K562 (cell line): ENCODE results near the gene SPANXN5. TPM values are rescaled to one million over a fixed set of nuclear protein-coding genes. Genes with fewer than 3 reads are reported as not detected.

Experiments used
- polyA plus RNA-seq, 8 experiments: library from polyadenylated mRNA; depleted of rRNA in 4 of 8; stranded (reverse) in 5 of 8; unstranded in 3 of 8; fragments of >200 nt; fragmentation: Nextera tagmentation in 2 of 8; fragmentation: Illumina TruSeq in 1 of 8; extraction: Ambion mirVana in 2 of 8; extraction: Trizol in 1 of 8; gene quantifications; 2 replicates each; pipeline versions ENCODE4 v1.2.1 to v1.2.3, GENCODE V29; 2011 to 2014; ENCODE audit warnings: inconsistent platforms in 1 of 8, missing spikeins in 1 of 8
- small RNA-seq: library from RNA; depleted of rRNA; stranded (forward); fragments of <200 nt; gene quantifications from one replicate; pipeline ENCODE3, GENCODE V24; 2014
- total RNA-seq, 7 experiments: library from RNA; depleted of rRNA in 6 of 7; stranded (reverse); fragments of >200 nt in 6 of 7; fragmentation: Illumina TruSeq in 2 of 7; extraction: Trizol in 2 of 7; gene quantifications; 2 replicates each; pipeline versions ENCODE4 v1.2.1 to v1.2.3, GENCODE V29; 2011 to 2021; ENCODE audit warnings: low replicate concordance in 1 of 7

SPANXN5 gene
- total and polyA plus RNA-seq, 9 of the 15 experiments (the other 6 are each of a cell fraction or from before 2014, with no cell fraction given) = not detected

Small RNAs within 50 kb of the gene (small RNA-seq; reads per million reads assigned to genes)
- gene AC244505.6 = not detected
- not detected for gene AC244505.7

Other genes starting within 250 kb of the SPANXN5 start
- gene SSX7, start 142.5 kb downstream of the SPANXN5 start, total RNA-seq (2014; rRNA removed) = not detected in 2 replicates
- 0.13 and 0.29 TPM in 2 replicates for gene SSX7, start 142.5 kb downstream of the SPANXN5 start, total RNA-seq (2014; rRNA removed; fragmentation: Illumina TruSeq; extraction: Trizol)
- 0.26 and 0.29 TPM in 2 replicates for gene SSX7, start 142.5 kb downstream of the SPANXN5 start, total RNA-seq (2015; rRNA removed; fragmentation: Illumina TruSeq; extraction: Trizol)
- gene SSX7, start 142.5 kb downstream of the SPANXN5 start, total RNA-seq (2021) = not detected in 2 replicates
- gene SSX7, start 142.5 kb downstream of the SPANXN5 start, polyA plus RNA-seq (2011; rRNA removed) = not detected in 2 replicates
- 0.11 TPM in 1 of 2 replicates, not detected in the other for gene SSX7, start 142.5 kb downstream of the SPANXN5 start, polyA plus RNA-seq (2014; fragmentation: Illumina TruSeq; extraction: Trizol)
- under 1 TPM; 0.29 to 0.31 TPM for gene SSX7, start 142.5 kb downstream of the SPANXN5 start, polyA plus RNA-seq (2014; fragmentation: Nextera tagmentation; extraction: Ambion mirVana)
- not detected in 2 replicates for gene SSX7, start 142.5 kb downstream of the SPANXN5 start, polyA plus RNA-seq (2014; rRNA removed)
- 3.9 and 21.3 TPM in 2 replicates for gene SSX2, start 90.2 kb downstream of the SPANXN5 start, total RNA-seq (2014; rRNA removed)
- gene SSX2, start 90.2 kb downstream of the SPANXN5 start, total RNA-seq (2014; rRNA removed; fragmentation: Illumina TruSeq; extraction: Trizol) = 50.8 and 71.1 TPM in 2 replicates
- 62.7 and 84.2 TPM in 2 replicates for gene SSX2, start 90.2 kb downstream of the SPANXN5 start, total RNA-seq (2015; rRNA removed; fragmentation: Illumina TruSeq; extraction: Trizol)
- gene SSX2, start 90.2 kb downstream of the SPANXN5 start, total RNA-seq (2021) = 87.5 and 87.6 TPM in 2 replicates
- gene SSX2, start 90.2 kb downstream of the SPANXN5 start, polyA plus RNA-seq (2011; rRNA removed) = 1.8 and 5.3 TPM in 2 replicates
- gene SSX2, start 90.2 kb downstream of the SPANXN5 start, polyA plus RNA-seq (2014; fragmentation: Illumina TruSeq; extraction: Trizol) = 85.5 and 113 TPM in 2 replicates
- 10 to 100 TPM; 66.6 to 76.5 TPM for gene SSX2, start 90.2 kb downstream of the SPANXN5 start, polyA plus RNA-seq (2014; fragmentation: Nextera tagmentation; extraction: Ambion mirVana)
- 1.4 and 4.1 TPM in 2 replicates for gene SSX2, start 90.2 kb downstream of the SPANXN5 start, polyA plus RNA-seq (2014; rRNA removed)
- 67.0 and 73.6 TPM in 2 replicates for gene SSX2B, start 46.2 kb downstream of the SPANXN5 start, total RNA-seq (2014; rRNA removed)
- 56.8 and 86.3 TPM in 2 replicates for gene SSX2B, start 46.2 kb downstream of the SPANXN5 start, total RNA-seq (2014; rRNA removed; fragmentation: Illumina TruSeq; extraction: Trizol)
- 56.7 and 74.7 TPM in 2 replicates for gene SSX2B, start 46.2 kb downstream of the SPANXN5 start, total RNA-seq (2015; rRNA removed; fragmentation: Illumina TruSeq; extraction: Trizol)
- gene SSX2B, start 46.2 kb downstream of the SPANXN5 start, total RNA-seq (2021) = 3.3 TPM in 1 of 2 replicates, not detected in the other
- gene SSX2B, start 46.2 kb downstream of the SPANXN5 start, polyA plus RNA-seq (2011; rRNA removed) = 1.6 and 5.4 TPM in 2 replicates
- 59.2 and 105 TPM in 2 replicates for gene SSX2B, start 46.2 kb downstream of the SPANXN5 start, polyA plus RNA-seq (2014; fragmentation: Illumina TruSeq; extraction: Trizol)
- 10 to 100 TPM in 1 of 2 experiments, 1 to 10 TPM in 1; 9.0 to 29.7 TPM for gene SSX2B, start 46.2 kb downstream of the SPANXN5 start, polyA plus RNA-seq (2014; fragmentation: Nextera tagmentation; extraction: Ambion mirVana)
- 59.2 and 70.2 TPM in 2 replicates for gene SSX2B, start 46.2 kb downstream of the SPANXN5 start, polyA plus RNA-seq (2014; rRNA removed)
- gene XAGE5, start 13.9 kb upstream of the SPANXN5 start, total RNA-seq (2014; rRNA removed) = not detected in 2 replicates
- gene XAGE5, start 13.9 kb upstream of the SPANXN5 start, total RNA-seq (2014; rRNA removed; fragmentation: Illumina TruSeq; extraction: Trizol) = 0.40 TPM in 1 of 2 replicates, not detected in the other
- not detected in 2 replicates for gene XAGE5, start 13.9 kb upstream of the SPANXN5 start, total RNA-seq (2015; rRNA removed; fragmentation: Illumina TruSeq; extraction: Trizol)
- 0.38 TPM in 1 of 2 replicates, not detected in the other for gene XAGE5, start 13.9 kb upstream of the SPANXN5 start, total RNA-seq (2021)
- not detected in 2 replicates for gene XAGE5, start 13.9 kb upstream of the SPANXN5 start, polyA plus RNA-seq (2011; rRNA removed)
- 0.52 TPM in 1 of 2 replicates, not detected in the other for gene XAGE5, start 13.9 kb upstream of the SPANXN5 start, polyA plus RNA-seq (2014; fragmentation: Illumina TruSeq; extraction: Trizol)
- not detected for gene XAGE5, start 13.9 kb upstream of the SPANXN5 start, polyA plus RNA-seq (2014; fragmentation: Nextera tagmentation; extraction: Ambion mirVana)
- gene XAGE5, start 13.9 kb upstream of the SPANXN5 start, polyA plus RNA-seq (2014; rRNA removed) = not detected in 2 replicates
- gene XAGE3, start 70.7 kb upstream of the SPANXN5 start, total RNA-seq (2014; rRNA removed) = not detected in 2 replicates
- not detected in 2 replicates for gene XAGE3, start 70.7 kb upstream of the SPANXN5 start, total RNA-seq (2014; rRNA removed; fragmentation: Illumina TruSeq; extraction: Trizol)
- not detected in 2 replicates for gene XAGE3, start 70.7 kb upstream of the SPANXN5 start, total RNA-seq (2015; rRNA removed; fragmentation: Illumina TruSeq; extraction: Trizol)
- gene XAGE3, start 70.7 kb upstream of the SPANXN5 start, total RNA-seq (2021) = not detected in 2 replicates
- gene XAGE3, start 70.7 kb upstream of the SPANXN5 start, polyA plus RNA-seq (2011; rRNA removed) = not detected in 2 replicates
- not detected in 2 replicates for gene XAGE3, start 70.7 kb upstream of the SPANXN5 start, polyA plus RNA-seq (2014; fragmentation: Illumina TruSeq; extraction: Trizol)
- gene XAGE3, start 70.7 kb upstream of the SPANXN5 start, polyA plus RNA-seq (2014; fragmentation: Nextera tagmentation; extraction: Ambion mirVana) = under 1 TPM; 0.15 to 0.21 TPM
- not detected in 2 replicates for gene XAGE3, start 70.7 kb upstream of the SPANXN5 start, polyA plus RNA-seq (2014; rRNA removed)
- 16.7 and 22.9 TPM in 2 replicates for gene FAM156B, start 99.9 kb upstream of the SPANXN5 start, total RNA-seq (2014; rRNA removed)
- gene FAM156B, start 99.9 kb upstream of the SPANXN5 start, total RNA-seq (2014; rRNA removed; fragmentation: Illumina TruSeq; extraction: Trizol) = 1.5 and 5.4 TPM in 2 replicates
- gene FAM156B, start 99.9 kb upstream of the SPANXN5 start, total RNA-seq (2015; rRNA removed; fragmentation: Illumina TruSeq; extraction: Trizol) = 8.6 and 12.3 TPM in 2 replicates
- 7.1 and 14.2 TPM in 2 replicates for gene FAM156B, start 99.9 kb upstream of the SPANXN5 start, total RNA-seq (2021)
- 19.4 and 20.6 TPM in 2 replicates for gene FAM156B, start 99.9 kb upstream of the SPANXN5 start, polyA plus RNA-seq (2011; rRNA removed)
- gene FAM156B, start 99.9 kb upstream of the SPANXN5 start, polyA plus RNA-seq (2014; fragmentation: Illumina TruSeq; extraction: Trizol) = 18.3 and 21.2 TPM in 2 replicates
- gene FAM156B, start 99.9 kb upstream of the SPANXN5 start, polyA plus RNA-seq (2014; fragmentation: Nextera tagmentation; extraction: Ambion mirVana) = under 1 TPM; 0.24 to 0.45 TPM
- 30.8 and 32.2 TPM in 2 replicates for gene FAM156B, start 99.9 kb upstream of the SPANXN5 start, polyA plus RNA-seq (2014; rRNA removed)
- 8.2 and 8.6 TPM in 2 replicates for gene FAM156A, start 161.1 kb upstream of the SPANXN5 start, total RNA-seq (2014; rRNA removed)
- 7.2 and 9.0 TPM in 2 replicates for gene FAM156A, start 161.1 kb upstream of the SPANXN5 start, total RNA-seq (2014; rRNA removed; fragmentation: Illumina TruSeq; extraction: Trizol)
- gene FAM156A, start 161.1 kb upstream of the SPANXN5 start, total RNA-seq (2015; rRNA removed; fragmentation: Illumina TruSeq; extraction: Trizol) = 6.6 and 8.8 TPM in 2 replicates
- 14.5 and 14.8 TPM in 2 replicates for gene FAM156A, start 161.1 kb upstream of the SPANXN5 start, total RNA-seq (2021)
- 20.3 and 20.6 TPM in 2 replicates for gene FAM156A, start 161.1 kb upstream of the SPANXN5 start, polyA plus RNA-seq (2011; rRNA removed)
- gene FAM156A, start 161.1 kb upstream of the SPANXN5 start, polyA plus RNA-seq (2014; fragmentation: Illumina TruSeq; extraction: Trizol) = 13.2 and 13.4 TPM in 2 replicates
- gene FAM156A, start 161.1 kb upstream of the SPANXN5 start, polyA plus RNA-seq (2014; fragmentation: Nextera tagmentation; extraction: Ambion mirVana) = 1 to 10 TPM; 1.9 to 2.9 TPM
- 16.7 and 20.3 TPM in 2 replicates for gene FAM156A, start 161.1 kb upstream of the SPANXN5 start, polyA plus RNA-seq (2014; rRNA removed)